OCI-LY7 (cell line): ENCODE data around the gene SLC19A3. TPM values are rescaled to one million over a fixed set of nuclear protein-coding genes. Genes with fewer than 3 reads are reported as not detected.
"Not testable (repeated sequence)": the region's sequence is repeated elsewhere in the genome, so short reads cannot be mapped to it uniquely, and the experiment has no call there.

ENCODE experiments used
- BruUV-seq: library from RNA; stranded (reverse); fragments of 400-500 nt; replicated peaks from 2 replicates; lab custom pipeline; 2021; lab: Mats Ljungman, UMichigan
- CTCF ChIA-PET: fragments of 300-600 bp; sonication (Branson Sonifier 250); formaldehyde crosslinking; loops from one replicate; lab custom pipeline; 2022; ENCODE audit warnings: antibody characterized with exemption; ENCODE audit not compliant: unreplicated experiment; lab: Charles Lee
- POLR2A ChIA-PET: fragments of 300-600 bp; sonication (Branson Sonifier 250); formaldehyde crosslinking; loops from one replicate; lab custom pipeline; 2022; ENCODE audit warnings: antibody characterized with exemption; lab: Charles Lee
- DNase-seq: peaks from one replicate; pipeline ENCODE4 v3.0.0-alpha.2; 2015; ENCODE audit warnings: low spot score
- H2AFZ ChIP-seq: fragments of 200-600 bp; sonication (generic), shearing (Covaris generic); 2 replicates; pipeline ENCODE4 v1.6.1; 2014; ENCODE audit warnings: mild to moderate bottlenecking, antibody characterized with exemption, low read length, moderate library complexity
- H3K27ac ChIP-seq: fragments of 200-600 bp; sonication (generic); 2 replicates; pipeline ENCODE4 v1.5.1; 2014; ENCODE audit warnings: mixed run types, low read depth, mild to moderate bottlenecking, moderate library complexity, low read length, inconsistent platforms; ENCODE audit not compliant: poor library complexity, severe bottlenecking
- H3K36me3 ChIP-seq: fragments of 200-600 bp; sonication (generic); 2 replicates; pipeline ENCODE4 v1.6.1; 2014; ENCODE audit warnings: mild to moderate bottlenecking, antibody characterized with exemption, low read length, moderate library complexity, mixed read lengths; ENCODE audit not compliant: insufficient read depth
- H3K4me1 ChIP-seq: fragments of 200-600 bp; sonication (generic); 2 replicates; pipeline ENCODE4 v1.5.1; 2014; ENCODE audit warnings: mild to moderate bottlenecking, low read length; ENCODE audit not compliant: insufficient read depth, poor library complexity, severe bottlenecking
- H3K4me2 ChIP-seq: fragments of 200-600 bp; sonication (generic); 2 replicates; pipeline ENCODE4 v1.6.1; 2014; ENCODE audit warnings: mild to moderate bottlenecking, low read length
- H3K4me3 ChIP-seq: fragments of 200-600 bp; sonication (generic); 2 replicates; pipeline ENCODE4 v1.5.1; 2014; ENCODE audit warnings: mild to moderate bottlenecking, low read depth, low read length; ENCODE audit not compliant: poor library complexity, severe bottlenecking
- H3K79me2 ChIP-seq: fragments of 200-600 bp; sonication (generic); 2 replicates; pipeline ENCODE4 v1.6.1; 2016; ENCODE audit warnings: low read depth, mild to moderate bottlenecking, low read length, moderate library complexity, mixed read lengths; ENCODE audit not compliant: insufficient read depth
- H3K9me2 ChIP-seq: fragments of 200-600 bp; sonication (generic); 2 replicates; pipeline ENCODE4 v1.6.1; 2016; ENCODE audit warnings: mild to moderate bottlenecking, low read length, mixed read lengths; ENCODE audit not compliant: insufficient read depth
- H3K9me3 ChIP-seq: fragments of 200-600 bp; sonication (generic); 2 replicates; pipeline ENCODE4 v1.6.1; 2014; ENCODE audit warnings: mild to moderate bottlenecking, mixed run types, low read length, mixed read lengths
- H4K20me1 ChIP-seq: fragments of 200-600 bp; sonication (generic); 2 replicates; pipeline ENCODE4 v1.6.1; 2014; ENCODE audit warnings: mild to moderate bottlenecking, antibody characterized with exemption, low read length, moderate library complexity, mixed read lengths; ENCODE audit not compliant: insufficient read depth
- CTCF ChIP-seq: fragments of 200-600 bp; sonication (generic); conservative IDR thresholded peaks from 2 replicates; pipeline ENCODE4 v1.5.1; 2014; ENCODE audit warnings: mild to moderate bottlenecking, antibody characterized with exemption, low read length, moderate library complexity, mixed read lengths
- EZH2phosphoT487 ChIP-seq: fragments of 200-600 bp; sonication (generic); IDR thresholded peaks from 2 replicates; pipeline ENCODE4 v1.6.1; 2018; ENCODE audit warnings: low read depth, borderline replicate concordance, mild to moderate bottlenecking, mixed run types, antibody characterized with exemption, low read length, moderate library complexity, mixed read lengths
- intact Hi-C: fragments of 100-400 bp; cut with micrococcal nuclease; formaldehyde crosslinking; loops from one replicate; pipeline ENCODE4 v1.10.0; 2022; ENCODE audit not compliant: unreplicated experiment
- total RNA-seq, 2 experiments: library from RNA; depleted of rRNA in 1 of 2; stranded (reverse); fragments of >200 nt in 1 of 2; shearing (Covaris generic) in 1 of 2; gene quantifications; 2 replicates each; pipeline ENCODE4 v1.2.3, GENCODE V29; 2014 to 2022

The SLC19A3 gene
- total RNA-seq, 2 experiments from 2014 or later: not detected

- POLR2A ChIA-PET: no interaction called here
- Histone ChIP-seq H3K36me3 (no peaks in the 10 kb centered on the region), H3K4me2 (no peak overlapping the region), H3K9me3 (no peaks in the 10 kb centered on the region), H3K27ac (no peak overlapping the region), H4K20me1 (no peaks in the 10 kb centered on the region), H2AFZ (no peak overlapping the region), H3K4me1 (no peaks in the 10 kb centered on the region), H3K79me2 (no peaks in the 10 kb centered on the region), H3K9me2 (no peaks in the 10 kb centered on the region), H3K4me3 (no peak overlapping the region)
- intact Hi-C loops: loop anchor here (10.0 kb wide), 1 partner anchor 355 kb away; no protein-coding TSS in a partner anchor
- no TSS peak for BruUV-seq
- DNase-seq: no peak
- TF ChIP-seq EZH2phosphoT487 (no peak), CTCF (no peak)
- CTCF ChIA-PET: no interaction called here
Measured at GRCh38 chr2:227759411-227760118, 41.7 kb upstream of the SLC19A3 start.

DNA sequence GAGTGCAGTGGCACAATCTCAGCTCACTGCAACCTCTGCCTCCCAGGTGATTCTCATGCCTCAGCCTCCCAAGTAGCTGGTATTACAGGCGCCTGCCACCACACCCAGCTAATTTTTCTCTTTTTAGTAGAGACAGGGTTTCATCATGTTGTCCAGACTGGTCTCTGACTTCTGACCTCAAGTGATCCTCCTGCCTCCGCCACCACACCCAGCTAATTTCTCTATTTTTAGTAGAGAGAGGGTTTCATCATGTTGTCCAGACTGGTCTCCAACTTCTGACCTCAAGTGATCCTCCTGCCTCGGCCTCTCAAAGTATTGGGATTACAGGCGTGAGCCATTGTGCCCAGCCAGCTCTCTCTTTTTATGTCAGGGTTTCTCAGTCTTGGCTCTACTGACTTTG lies 38.4 kb upstream of the SLC19A3 start:
- H3K27ac ChIP-seq, H3K4me1 ChIP-seq, H3K36me3 ChIP-seq, H3K79me2 ChIP-seq, H3K9me2 ChIP-seq, DNase-seq, H3K4me3 ChIP-seq, BruUV-seq, H3K4me2 ChIP-seq, H4K20me1 ChIP-seq, H3K9me3 ChIP-seq, H2AFZ ChIP-seq, intact Hi-C loops, POLR2A ChIA-PET: not testable (repeated sequence)
- CTCF ChIA-PET: interaction anchor here (0.8 kb wide), 1 partner anchor 10 kb away, joined by 3 read pairs; no protein-coding TSS in a partner anchor

- Histone ChIP-seq H3K9me2 (no peaks in the 10 kb centered on the region), H2AFZ (no peak overlapping the region), H3K36me3 (no peaks in the 10 kb centered on the region), H3K4me2 (no peak overlapping the region), H3K27ac (no peak overlapping the region), H4K20me1 (no peaks in the 10 kb centered on the region), H3K4me3 (no peak overlapping the region), H3K79me2 (no peaks in the 10 kb centered on the region), H3K9me3 (no peaks in the 10 kb centered on the region), H3K4me1 (no peaks in the 10 kb centered on the region)
- ChIA-PET CTCF (no interaction called here), POLR2A (no interaction called here)
- no peak for DNase-seq
- BruUV-seq: no TSS peak
- TF ChIP-seq CTCF (peak; percentile 35; the same call in 1 of the 2 replicates), EZH2phosphoT487 (no peak)
- intact Hi-C loops: no loop called here
Measured at GRCh38 chr2:227748079-227748478, 30.3 kb upstream of the SLC19A3 start.
